D341Med (cell line): ENCODE measurements around the gene TLK1.
"Not testable (repeated sequence)": the region's sequence is repeated elsewhere in the genome, so short reads cannot be mapped to it uniquely, and the experiment has no call there.

Experiments used
- DNase-seq: peaks from one replicate; pipeline ENCODE4 v3.0.0; 2012; ENCODE audit warnings: low spot score

The TLK1 gene

GRCh38 chr2:171081649-171082111 lies 79.0 kb downstream of the TLK1 start:
- DNase-seq, result no peak

DNA sequence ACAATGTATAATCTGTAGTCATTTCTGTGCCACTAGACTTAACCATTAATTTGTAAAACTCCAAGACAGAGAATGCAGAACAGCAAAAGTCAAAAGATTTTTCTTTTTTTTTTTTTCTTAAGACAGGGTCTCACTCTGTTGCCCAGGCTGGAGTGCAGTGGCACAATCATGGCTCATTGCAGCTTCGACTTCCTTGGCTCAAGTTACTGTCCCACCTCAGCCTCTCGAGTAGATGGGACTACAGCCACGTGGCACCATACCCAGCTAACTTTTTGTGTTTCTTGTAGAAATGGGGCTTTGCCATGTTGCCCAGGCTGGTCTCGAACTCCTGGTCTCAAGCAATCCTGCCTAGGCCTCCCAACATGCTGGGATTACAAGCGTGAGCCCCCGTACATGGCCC lies 80.1 kb downstream of the TLK1 start:
- no peak for DNase-seq

DNA sequence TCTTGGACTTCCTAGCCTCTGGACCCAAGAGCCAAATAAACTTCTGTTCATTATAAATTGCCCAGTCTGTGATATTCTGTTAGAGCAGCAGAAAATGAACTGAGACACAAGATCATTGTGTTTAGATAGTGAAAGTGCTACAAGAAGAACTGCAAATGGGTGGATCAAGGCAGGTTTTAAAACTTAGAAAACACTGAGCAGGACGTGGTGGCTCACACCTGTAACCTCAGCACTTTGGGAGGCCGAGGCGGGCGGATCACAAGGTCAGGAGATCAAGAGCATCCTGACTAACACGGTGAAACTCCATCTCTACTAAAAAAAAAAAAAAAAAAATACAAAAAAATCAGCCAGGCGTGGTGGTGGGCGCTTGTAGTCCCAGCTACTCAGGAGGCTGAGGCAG lies 84.3 kb downstream of the TLK1 start:
- not testable (repeated sequence) for DNase-seq

DNA sequence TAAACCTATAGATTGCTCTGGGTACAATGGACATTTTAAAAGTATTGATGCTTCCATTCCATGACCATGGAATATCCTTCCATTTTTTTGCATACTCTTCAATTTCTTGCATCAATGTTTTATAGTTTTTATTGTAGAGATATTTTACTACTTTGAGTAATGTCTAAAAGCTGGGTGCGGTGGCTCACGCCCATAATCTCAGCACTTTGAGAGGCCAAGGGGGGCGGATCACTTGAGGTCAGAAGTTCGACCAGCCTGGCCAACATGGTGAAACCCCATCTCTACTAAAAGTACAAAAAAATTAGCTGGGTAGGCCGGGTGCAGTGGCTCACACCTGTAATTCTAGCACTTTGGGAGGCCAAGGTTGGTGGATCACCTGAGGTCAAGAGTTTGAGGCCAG lies 88.5 kb downstream of the TLK1 start:
- no peak for DNase-seq

- DNase-seq, result no peak
These were observed 91.3 kb downstream of the TLK1 start for GRCh38 chr2:171069286-171069956.

DNA sequence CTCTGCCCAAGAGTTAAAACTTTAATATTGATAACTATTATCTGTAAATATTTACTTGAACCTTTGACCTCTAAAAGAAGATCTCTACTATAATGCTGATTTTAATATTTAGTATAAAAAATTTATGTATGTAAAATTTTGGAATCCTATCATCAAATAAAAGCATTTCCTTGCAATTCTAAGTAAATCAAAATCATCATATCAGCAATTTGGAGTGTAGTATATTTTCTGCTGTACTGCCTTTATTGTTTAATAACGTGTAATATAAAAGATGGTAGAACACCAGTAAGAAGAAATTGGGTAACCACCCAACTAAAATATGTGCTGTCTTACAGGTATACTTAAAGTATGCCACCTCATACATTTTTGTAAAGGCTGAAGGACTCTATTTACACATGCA lies 94.6 kb downstream of the TLK1 start:
- DNase-seq, result no peak

- no peak for DNase-seq
These were observed 103.1 kb downstream of the TLK1 start for GRCh38 chr2:171057575-171057974.

DNA sequence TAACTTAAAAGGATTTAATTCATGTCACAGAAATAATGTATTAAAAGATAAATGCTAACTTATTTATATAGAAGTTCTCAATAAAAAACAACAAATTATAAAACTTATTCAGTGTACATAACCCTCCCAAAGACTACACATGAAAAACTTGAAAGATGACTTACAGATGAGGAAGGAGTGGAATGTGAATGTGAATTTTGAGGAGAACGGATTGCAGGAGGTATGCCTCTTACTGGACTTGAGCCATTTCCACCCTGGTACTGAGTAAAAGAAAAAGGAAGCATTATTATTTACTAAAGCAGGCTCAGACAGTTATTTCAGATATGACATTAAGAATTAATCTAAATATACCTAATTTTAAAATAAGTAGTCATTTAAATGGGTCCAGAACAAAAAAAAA lies 104.4 kb downstream of the TLK1 start:
- DNase-seq, result no peak

DNA sequence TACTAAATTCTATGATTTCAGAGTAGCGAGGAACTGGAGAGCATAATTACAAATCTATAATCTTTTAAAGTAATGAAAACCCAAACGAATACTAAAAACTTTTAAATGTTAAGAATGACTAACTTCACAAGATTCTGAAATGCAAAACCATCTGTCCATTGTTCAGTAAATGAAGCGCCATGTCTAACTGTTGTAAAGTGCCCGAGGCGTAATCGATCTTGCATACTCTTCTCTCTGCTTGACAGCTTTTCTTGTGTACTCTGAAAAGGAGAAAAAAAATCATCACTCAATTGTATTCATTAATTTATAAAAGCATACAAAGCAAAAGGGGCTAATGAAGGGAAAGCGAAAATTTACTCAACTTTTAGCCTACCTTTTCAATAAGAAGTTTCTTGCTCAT lies 111.0 kb downstream of the TLK1 start:
- no peak for DNase-seq

- DNase-seq, result no peak
These were observed 114.6 kb downstream of the TLK1 start for GRCh38 chr2:171046048-171046560.

GRCh38 chr2:171044416-171044815 lies 116.3 kb downstream of the TLK1 start:
- DNase-seq, result no peak

- DNase-seq, result no peak
These were observed 118.3 kb downstream of the TLK1 start for GRCh38 chr2:171042253-171042969.

GRCh38 chr2:171036532-171036931 lies 124.2 kb downstream of the TLK1 start:
- no peak for DNase-seq

- DNase-seq, result no peak
These were observed 126.4 kb downstream of the TLK1 start for GRCh38 chr2:171034315-171034714.

GRCh38 chr2:171025214-171025613 lies 135.5 kb downstream of the TLK1 start:
- no peak for DNase-seq

DNA sequence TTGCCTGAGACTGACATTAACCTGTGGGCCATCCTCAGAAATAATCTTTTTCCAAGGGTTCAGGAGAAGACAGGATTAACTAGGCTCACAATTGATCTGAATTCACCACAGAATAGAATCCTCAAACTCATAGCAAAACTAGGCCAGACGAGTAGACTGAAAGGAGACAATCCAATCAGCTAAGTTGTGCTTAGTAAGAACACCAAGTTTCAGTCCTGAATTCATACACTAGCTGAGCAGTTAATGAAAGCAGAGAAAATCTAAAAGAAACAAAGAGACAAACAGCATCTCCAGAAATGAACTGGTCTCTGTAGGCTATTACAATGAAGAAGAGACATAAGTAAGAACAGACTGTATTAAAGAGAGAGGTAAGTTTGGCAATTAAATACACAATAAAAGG lies 142.2 kb downstream of the TLK1 start:
- no peak for DNase-seq

- DNase-seq, result no peak
These were observed 144.6 kb downstream of the TLK1 start for GRCh38 chr2:171016125-171016524.

DNA sequence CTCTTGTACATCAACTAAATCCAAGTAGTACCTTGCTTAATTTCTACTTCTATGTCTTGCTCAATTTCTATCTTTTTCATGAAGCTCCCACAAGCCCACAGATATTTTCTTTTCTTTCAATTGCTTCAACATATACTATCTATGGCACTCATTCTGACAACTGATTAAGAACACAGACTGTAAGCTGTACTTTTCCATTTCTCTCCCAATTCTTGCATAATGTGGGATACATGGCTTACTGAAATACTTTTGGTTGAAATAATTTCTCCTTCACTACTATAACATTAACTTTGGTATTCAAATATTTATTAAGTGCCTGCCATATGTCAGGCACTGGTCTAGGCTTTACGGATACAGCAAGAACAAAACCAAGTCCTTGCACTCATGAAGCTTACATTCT lies 146.8 kb downstream of the TLK1 start:
- no peak for DNase-seq

GRCh38 chr2:171009386-171009785 lies 151.3 kb downstream of the TLK1 start:
- no peak for DNase-seq

DNA sequence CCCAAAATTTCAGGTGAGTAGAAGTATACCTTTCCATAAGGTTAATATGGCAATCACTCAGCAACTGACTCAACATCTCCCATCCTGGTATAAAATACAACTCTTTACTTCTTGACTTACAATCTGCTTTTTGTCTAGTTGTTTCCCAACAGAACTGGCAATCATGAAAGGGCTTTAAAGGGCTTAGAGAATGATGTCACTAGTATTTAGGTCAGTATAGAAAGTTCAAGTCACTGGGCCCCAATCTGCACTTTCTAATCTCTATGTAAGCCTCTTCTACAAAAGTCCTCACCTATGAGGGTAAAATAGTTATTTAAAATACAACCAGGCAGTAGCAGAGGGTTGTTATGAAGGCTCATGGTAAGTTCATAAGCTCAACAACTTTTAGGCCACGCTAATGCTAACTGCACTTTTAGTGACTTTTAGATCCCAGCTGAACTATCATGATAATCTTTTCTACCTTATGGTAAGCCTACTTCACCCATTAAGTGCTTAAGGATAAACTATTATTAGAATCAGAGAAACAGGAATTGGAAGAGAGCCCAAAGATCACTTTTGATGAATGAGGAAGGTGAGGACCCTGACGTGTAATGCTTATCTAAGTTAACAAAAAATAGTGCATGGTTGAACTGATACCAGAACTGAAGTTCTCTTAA lies 152.0 kb downstream of the TLK1 start:
- no peak for DNase-seq

DNA sequence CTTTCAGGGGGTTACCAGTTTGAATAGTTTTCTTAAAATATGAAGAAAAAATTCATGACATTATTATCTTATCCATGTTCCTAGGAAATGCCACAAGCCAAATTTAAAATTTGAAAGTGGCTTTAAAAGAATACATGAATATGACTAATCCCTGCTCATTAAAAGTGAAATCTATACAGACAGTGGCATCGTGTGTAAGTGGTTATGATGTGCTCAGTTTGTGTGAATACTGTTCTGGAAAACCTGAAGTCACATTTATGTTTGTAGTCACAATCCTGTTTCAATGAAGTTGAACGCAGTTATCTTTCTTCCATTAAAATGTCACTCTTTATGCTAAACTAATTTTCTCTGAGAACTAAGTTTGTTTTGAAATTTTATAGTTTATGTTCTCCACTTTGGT lies 155.9 kb downstream of the TLK1 start:
- no peak for DNase-seq

- DNase-seq, result no peak
These were observed 156.3 kb downstream of the TLK1 start for GRCh38 chr2:171004363-171004762.

GRCh38 chr2:170999654-171000053 lies 161.0 kb downstream of the TLK1 start:
- no peak for DNase-seq
